BE2C (cell line): ENCODE data around the gene HPGDS.
"Not testable (repeated sequence)": the region's sequence is repeated elsewhere in the genome, so short reads cannot be mapped to it uniquely, and the experiment has no call there.

Experiments used
- DNase-seq: peaks from one replicate; pipeline ENCODE4 v3.0.0-alpha.2; 2020
- H3K27me3 ChIP-seq: fragments of 250-450 bp; sonication (Bioruptor Pico); 2 replicates; pipeline ENCODE4 v1.5.1; 2020; ENCODE audit warnings: mild to moderate bottlenecking
- H3K36me3 ChIP-seq: fragments of 250-450 bp; sonication (Bioruptor Pico); 2 replicates; pipeline ENCODE4 v1.5.1; 2020; ENCODE audit warnings: mild to moderate bottlenecking
- H3K4me1 ChIP-seq: fragments of 250-450 bp; sonication (Bioruptor Pico); 2 replicates; pipeline ENCODE4 v1.5.1; 2020
- H3K4me3 ChIP-seq: 2 replicates; pipeline ENCODE4 v1.5.1; 2011; ENCODE audit warnings: low read depth, low read length
- H3K9me3 ChIP-seq: fragments of 250-450 bp; sonication (Bioruptor Pico); 2 replicates; pipeline ENCODE4 v1.5.1; 2020
- TF ChIP-seq, protein P1 (sequence below): IDR thresholded peaks from 2 replicates; pipeline ENCODE4 v1.5.1; 2012; ENCODE audit warnings: mild to moderate bottlenecking, low read depth, low read length

HPGDS gene

GRCh38 chr4:94332983-94333590, 9.5 kb downstream of the HPGDS start:
- Histone ChIP-seq H3K4me3 (no peak overlapping the region), H3K9me3 (no peaks in the 10 kb centered on the region), H3K36me3 (no peaks in the 10 kb centered on the region), H3K27me3 (no peaks in the 10 kb centered on the region), H3K4me1 (no peaks in the 10 kb centered on the region)
- no peak for DNase-seq
- TF ChIP-seq, protein P1, sequence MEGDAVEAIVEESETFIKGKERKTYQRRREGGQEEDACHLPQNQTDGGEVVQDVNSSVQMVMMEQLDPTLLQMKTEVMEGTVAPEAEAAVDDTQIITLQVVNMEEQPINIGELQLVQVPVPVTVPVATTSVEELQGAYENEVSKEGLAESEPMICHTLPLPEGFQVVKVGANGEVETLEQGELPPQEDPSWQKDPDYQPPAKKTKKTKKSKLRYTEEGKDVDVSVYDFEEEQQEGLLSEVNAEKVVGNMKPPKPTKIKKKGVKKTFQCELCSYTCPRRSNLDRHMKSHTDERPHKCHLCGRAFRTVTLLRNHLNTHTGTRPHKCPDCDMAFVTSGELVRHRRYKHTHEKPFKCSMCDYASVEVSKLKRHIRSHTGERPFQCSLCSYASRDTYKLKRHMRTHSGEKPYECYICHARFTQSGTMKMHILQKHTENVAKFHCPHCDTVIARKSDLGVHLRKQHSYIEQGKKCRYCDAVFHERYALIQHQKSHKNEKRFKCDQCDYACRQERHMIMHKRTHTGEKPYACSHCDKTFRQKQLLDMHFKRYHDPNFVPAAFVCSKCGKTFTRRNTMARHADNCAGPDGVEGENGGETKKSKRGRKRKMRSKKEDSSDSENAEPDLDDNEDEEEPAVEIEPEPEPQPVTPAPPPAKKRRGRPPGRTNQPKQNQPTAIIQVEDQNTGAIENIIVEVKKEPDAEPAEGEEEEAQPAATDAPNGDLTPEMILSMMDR: peak; percentile 54

DNA sequence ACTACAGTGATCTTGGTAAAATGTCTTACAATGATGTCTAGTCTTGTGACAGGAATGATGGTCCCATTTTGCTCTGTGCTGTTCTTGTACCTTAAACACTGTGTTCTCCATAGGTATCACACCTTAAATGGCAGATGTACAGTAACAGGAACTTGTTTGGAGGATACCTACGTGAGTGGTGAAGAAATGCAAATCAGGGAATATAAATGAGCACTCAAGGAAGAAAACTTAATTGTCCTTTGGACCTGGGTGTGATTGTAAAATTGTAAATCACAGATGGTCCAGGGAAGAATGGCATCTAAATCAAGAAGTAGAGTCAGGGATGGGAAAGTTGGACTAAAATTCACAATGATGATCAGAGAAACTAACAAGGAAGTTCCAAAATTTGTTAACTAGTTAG, 12.7 kb downstream of the HPGDS start:
- Histone ChIP-seq H3K36me3 (no peaks in the 10 kb centered on the region), H3K4me3 (no peak overlapping the region), H3K4me1 (no peaks in the 10 kb centered on the region), H3K9me3 (peaks cover 7% of the 10 kb centered on the region), H3K27me3 (no peaks in the 10 kb centered on the region)
- TF ChIP-seq, protein P1: no peak
- DNase-seq: no peak

- Histone ChIP-seq H3K27me3 (no peaks in the 10 kb centered on the region), H3K4me3 (no peak overlapping the region), H3K4me1 (no peaks in the 10 kb centered on the region), H3K36me3 (no peaks in the 10 kb centered on the region), H3K9me3 (peaks cover 7% of the 10 kb centered on the region)
- TF ChIP-seq, protein P1: no peak
- DNase-seq: no peak
Observed at GRCh38 chr4:94325835-94326234, 16.8 kb downstream of the HPGDS start.

DNA sequence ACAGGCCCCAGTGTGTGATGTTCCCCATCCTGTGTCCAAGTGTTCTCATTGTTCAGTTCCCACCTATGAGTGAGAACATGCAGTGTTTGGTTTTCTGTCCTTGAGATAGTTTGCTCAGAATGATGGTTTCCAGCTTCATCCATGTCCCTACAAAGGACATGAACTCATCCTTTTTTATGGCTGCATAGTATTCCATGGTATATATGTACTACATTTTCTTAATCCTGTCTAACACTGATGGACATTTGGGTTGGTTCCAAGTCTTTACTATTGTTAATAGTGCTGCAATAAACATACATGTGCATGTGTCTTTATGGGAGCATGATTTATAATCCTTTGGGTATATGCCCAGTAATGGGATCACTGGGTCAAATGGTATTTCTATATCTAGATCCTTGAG, 22.7 kb downstream of the HPGDS start:
- not testable (repeated sequence) for H3K27me3 ChIP-seq, DNase-seq, H3K9me3 ChIP-seq, H3K36me3 ChIP-seq, H3K4me1 ChIP-seq, H3K4me3 ChIP-seq

DNA sequence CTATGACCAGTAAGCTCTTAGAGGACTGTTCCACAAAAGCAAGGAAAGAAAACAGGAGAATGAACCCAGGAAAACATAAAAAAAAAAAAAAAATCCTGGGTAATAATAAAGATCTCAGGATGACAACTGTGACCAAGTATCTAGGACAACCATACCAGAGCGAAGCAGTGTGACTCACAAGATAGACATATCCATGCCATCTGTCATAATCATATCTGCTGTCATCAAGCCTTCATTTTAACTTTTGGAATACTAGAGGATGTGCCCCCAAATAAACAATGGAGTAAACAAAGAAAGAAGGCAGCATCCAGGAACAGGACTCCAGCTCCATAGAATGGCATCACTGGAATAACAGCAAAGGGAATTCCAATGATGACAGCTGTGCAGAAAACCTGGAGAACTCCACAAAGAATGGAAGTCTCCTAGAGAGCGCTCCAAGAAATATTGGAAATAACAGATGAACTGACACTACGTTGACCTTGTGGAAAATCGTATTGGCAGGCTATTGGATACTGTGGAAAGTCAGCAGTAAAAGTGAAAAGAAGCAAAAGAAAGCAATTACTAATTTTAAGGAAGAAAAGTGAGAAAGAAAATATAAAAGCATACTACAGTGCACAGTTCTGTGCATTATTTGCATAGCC, 35.3 kb downstream of the HPGDS start:
- peaks cover 24% of the 10 kb centered on the region for H3K4me1 ChIP-seq
- H3K4me3 ChIP-seq: no peak overlapping the region
- no peaks in the 10 kb centered on the region for H3K27me3 ChIP-seq
- no peaks in the 10 kb centered on the region for H3K9me3 ChIP-seq
- TF ChIP-seq, protein P1: no peak
- no peak for DNase-seq
- no peaks in the 10 kb centered on the region for H3K36me3 ChIP-seq

- Histone ChIP-seq H3K4me3 (no peak overlapping the region), H3K4me1 (peaks cover 24% of the 10 kb centered on the region), H3K9me3 (no peaks in the 10 kb centered on the region; the same call in 1 of the 2 replicates), H3K27me3 (no peaks in the 10 kb centered on the region), H3K36me3 (no peaks in the 10 kb centered on the region)
- no peak for DNase-seq
- TF ChIP-seq, protein P1: no peak
Observed at GRCh38 chr4:94306713-94307112, 35.9 kb downstream of the HPGDS start.
